GM19452 (cell line): ENCODE measurements around the gene IDH3A.

Experiments used
- ATAC-seq: cut with Tn5 transposase; IDR thresholded peaks from one replicate; pipeline ENCODE4 v1.9.1; 2021; ENCODE audit not compliant: unreplicated experiment

The IDH3A gene

DNA sequence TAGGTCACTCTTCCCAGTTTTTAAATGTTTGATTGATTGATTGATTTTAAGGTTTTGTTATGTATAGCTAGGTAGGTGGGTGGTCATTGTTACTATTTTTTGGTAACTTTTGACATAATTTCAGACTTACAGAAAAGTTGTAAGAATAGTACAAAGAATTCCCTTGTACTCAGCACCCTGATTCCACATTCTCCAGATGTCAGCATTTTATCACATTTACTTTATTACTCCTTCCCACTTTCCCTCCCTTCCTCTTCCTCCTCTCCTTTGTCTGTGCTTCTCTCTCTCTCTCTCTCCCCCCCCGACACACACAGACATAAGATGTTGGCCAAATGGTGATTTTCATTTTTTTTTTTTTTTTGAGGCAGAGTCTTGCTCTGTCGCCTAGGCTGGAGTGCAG, 14.8 kb downstream of the IDH3A start:
- ATAC-seq, result no peak

DNA sequence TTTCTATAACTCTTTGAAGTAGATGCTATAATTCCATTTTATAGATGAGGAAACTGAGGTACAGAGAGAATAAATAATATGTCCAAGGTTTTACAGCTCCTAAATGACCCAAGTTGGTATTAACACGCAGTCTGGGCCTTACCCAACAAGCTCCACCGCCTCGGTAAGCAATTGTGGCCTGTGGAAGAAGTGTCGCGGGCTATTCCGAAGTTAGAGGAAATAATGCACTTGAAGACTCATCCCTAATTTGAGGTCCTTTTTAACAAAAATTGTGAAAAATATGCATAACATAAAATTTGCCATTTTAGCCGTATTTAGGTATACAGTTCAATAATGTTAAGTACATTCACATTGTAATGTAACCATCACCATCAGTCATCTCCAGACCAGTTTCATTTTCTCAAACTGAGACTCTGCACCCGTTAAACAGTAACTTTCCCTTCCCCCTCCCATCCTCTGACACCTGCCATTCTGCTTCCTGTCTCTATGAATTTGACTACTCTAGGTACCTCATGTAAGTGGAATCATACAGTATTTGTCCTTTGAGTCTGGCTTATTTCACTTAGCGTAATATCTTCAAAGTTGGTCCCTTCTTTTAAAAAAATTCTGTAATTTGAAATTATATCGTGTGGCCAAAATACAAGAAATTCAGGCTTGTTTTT, 18.2 kb downstream of the IDH3A start:
- ATAC-seq, result peak; percentile 76

DNA sequence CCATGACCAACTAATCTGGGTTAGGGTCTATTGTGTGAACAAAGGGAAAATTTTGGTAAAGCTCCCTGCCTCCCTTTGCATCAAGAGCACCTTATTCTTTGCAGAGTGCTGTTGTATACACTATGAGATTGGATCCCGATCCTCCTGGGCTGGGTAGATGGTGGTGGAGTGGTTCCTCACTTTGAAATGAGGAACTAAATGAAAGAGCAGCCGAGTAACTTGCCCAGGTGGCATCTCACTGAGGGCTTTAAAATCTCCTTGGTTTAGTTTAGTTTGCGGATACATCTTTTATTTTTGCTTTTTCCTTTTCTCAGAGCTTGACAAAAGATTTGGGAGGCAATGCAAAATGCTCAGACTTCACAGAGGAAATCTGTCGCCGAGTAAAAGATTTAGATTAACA, 19.4 kb downstream of the IDH3A start:
- no peak for ATAC-seq

DNA sequence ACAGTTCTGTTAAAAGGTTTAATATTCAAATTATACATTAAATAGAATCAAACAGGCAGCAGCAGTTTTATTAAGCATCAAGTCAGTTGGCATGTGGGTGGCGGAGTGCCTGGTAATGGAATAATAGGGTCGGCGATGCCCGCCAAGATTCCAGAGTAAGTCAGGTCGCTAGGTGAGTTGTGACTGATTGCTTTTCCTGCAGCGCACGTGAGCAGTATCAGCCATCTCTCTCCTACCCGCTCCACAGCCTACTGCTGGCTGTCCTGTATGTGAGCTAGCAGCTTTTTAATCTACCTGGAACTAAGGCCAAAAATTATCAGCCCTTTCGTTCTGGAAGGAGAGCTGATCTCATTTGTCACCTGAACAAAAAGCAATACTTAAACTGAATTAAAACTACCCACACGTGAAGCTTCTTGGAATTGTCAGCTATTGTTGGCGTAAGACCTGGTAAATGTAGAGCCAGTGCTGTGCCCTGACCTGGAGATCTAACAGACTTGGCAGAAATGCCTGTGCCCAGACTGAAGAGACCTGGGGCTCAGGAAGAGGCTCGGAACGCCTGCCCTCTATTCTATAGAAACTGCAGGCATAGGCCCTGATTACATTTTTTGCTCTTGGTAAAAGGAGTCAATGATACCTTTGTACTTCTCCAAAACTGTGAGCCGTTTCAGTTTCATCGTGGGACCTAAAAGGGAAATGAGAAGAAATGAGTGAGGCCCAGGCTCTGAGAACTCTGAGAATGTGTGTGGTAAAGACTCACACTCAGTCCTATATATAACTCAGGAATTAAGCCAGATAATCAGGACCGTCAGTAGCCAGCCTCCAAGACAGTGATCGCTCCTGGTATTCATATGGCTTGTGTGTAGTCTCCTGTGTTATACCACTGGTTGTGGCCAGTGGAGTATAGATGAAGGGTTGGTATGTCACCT, 21.9 kb downstream of the IDH3A start:
- peak; percentile 62 for ATAC-seq

DNA sequence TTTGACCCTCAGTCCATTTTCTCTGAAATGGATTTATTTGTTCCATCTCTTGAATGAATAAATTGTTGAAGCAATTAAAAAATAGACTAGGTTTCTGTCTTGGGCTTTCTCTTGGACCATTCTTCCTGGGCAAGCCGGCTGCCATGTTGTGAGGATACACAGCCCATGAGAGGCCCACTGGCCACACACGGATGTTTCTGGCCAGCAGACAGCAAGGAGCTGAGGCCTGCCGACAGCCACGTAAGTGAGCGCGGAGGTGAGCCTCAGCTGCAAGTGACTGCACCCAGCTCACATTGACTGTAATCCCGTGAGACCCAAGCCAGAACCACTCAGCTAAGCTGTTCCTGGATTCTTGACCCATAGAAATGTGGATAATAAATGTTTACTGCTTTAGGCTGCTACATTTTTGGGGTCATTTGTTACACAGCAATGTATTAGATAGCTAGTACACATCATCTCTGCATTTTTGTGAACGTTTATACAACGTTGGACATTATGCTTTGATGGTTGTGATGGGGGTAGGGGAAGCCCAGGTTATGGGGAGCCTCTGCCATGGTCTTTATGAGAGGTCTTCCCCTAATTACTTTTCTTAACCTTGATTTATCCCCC, 22.8 kb downstream of the IDH3A start:
- no peak for ATAC-seq

DNA sequence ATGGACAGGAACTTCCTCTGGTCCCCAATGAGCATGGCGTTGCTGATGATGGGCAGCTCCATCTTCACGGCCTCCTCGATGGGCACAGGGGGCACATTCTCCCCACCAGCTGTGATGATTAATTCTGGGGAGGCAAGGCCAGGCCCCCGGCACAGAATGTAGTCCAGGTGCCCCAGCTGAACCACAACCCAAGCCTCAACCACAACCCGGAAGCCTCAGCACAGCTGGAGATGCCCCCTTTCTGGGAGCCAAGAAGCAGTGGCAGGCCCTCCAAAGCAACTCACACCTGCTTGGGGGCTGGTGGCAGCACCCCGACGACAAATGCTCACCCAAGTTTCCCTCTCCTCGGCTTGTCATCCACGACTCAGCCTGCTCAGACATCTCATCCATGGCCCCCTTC, 25.2 kb downstream of the IDH3A start:
- no peak for ATAC-seq

DNA sequence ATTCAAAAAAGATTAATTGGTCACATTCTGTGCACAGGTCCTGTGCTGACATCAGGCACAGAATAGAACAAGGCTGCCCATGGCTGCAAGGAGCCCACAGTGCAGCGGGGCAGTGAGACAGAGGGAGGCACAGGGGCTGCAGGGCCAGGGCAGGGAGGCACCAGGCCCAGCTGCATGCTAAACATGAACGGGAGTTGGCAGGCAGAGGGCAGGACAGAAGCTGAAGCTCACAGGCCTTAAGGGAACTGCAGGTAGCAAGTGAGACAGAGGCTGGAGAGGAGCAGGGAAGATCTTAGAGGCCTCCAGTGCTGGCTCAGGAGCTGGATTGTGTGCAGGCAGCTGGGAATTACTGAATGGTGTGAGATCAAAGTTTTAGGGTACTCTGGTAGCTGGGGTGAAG, 26.2 kb downstream of the IDH3A start:
- ATAC-seq, result no peak

DNA sequence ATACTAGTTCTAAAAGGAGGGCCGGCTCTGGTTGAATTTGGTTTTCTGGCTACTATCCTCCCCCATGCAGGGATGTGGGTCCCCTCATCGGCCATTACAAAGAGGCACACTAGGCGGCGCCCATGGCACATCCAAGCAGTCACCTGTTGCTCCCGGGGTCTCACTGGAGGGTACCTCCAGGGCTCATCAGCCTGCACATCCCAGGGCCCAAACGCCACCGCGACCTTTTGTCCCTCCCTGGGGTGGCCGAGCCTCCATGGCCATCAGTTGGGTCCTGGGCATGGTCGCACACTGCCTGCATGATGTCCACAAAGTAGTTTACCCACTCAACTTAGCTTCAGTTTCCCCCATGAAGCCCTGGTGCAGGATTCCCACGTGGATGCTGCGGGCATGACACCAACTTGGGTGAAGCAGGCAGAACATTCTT, 28.3 kb downstream of the IDH3A start:
- ATAC-seq, result no peak

DNA sequence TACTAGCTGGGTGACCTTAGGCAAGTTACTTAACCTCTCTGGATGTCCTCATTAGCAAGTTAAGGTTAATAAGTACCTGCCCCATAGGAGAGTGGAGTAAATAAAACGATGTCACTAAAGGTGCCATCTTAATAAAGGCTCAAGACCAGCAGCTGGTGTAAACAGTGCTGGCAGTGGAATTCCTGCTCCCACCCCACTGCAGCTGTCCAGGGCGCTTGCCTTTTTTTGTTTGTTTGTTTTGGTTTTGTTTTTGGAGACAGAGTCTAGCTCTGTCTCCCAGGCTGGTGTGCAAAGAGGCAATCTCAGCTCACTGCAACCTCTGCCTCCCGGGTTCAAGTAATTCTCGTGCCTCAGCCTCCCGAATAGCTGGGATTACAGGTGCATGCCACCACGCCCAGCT, 28.9 kb downstream of the IDH3A start:
- no peak for ATAC-seq

DNA sequence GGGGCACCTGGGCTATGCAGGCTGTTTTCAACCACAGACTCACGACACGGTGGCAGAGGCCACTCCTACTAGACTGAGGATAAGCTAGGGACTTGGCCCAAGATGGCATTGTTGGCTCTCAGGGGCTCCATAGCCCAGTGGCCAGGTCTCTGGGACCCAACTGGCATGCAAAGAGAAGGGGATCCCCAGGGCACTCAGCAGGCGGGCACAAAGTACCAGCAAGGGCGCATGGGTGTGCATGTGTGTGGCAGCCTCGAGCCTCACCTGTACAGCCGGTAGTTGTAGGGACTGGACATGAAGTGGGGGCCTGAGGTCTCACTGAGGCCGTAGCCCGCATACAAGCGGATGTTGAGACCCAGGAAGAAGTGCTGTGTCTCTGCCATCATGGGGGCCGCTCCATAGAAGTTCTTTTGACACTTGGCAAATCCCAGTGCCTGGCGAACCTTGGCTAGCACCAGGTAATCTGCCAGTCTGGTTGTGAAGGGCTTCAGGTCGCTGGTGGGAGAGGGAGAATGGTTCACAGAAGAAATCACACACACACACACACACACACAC, 30.2 kb downstream of the IDH3A start:
- no peak for ATAC-seq

DNA sequence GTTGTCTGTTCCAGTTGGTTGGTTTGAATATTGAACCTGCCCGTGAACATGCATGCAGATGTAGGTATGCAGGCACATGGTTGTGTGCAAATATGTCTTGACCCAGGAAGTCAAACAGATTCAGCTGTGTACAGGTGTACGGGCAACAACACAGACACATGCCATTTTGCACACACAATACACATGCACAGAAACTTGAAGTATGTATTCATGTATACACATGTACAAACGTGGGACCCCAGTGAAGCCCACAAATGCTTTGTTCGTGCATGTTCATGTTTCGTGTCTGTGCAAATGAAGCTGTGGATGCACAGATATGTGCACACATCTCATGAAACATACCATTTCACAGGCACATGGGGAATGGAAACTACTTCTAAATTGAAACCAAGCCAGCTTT, 30.7 kb downstream of the IDH3A start:
- no peak for ATAC-seq

DNA sequence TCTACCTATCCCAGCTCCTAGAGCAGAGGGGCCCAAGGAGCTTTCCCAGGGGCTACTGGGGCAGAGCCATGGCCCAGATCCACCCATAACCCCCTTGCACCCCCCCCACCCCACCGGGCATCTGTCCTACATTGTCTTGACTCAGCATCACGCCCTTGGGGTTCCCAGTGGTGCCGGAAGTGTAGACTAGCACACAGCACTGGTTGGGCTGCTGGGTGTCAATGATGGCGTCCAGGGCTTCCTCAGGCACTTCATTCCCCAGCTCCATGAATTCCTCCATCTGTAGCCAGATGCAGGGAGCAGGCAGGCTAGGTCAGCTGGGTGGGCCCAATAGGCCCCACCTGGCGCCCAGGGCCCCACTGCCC, 33.2 kb downstream of the IDH3A start:
- no peak for ATAC-seq

DNA sequence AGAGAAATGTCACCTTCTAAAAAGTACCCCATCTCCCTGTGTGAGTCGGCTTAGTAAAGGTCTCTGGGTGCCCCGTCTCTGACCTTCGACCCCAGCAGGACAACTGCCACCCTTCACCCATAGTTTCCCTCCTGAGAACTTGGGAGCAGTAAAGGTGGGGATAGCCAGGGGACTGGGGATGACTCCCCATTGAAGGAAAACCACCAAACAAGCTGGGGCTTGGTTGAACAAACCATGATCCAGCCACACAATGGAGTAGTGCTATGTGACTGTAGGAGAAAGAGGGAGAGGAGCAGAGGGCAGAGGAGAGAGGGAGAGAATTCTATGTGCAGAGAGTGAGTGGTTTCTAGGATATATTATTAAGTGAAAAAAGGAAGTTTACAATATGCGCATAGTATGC, 33.7 kb downstream of the IDH3A start:
- ATAC-seq, result no peak

DNA sequence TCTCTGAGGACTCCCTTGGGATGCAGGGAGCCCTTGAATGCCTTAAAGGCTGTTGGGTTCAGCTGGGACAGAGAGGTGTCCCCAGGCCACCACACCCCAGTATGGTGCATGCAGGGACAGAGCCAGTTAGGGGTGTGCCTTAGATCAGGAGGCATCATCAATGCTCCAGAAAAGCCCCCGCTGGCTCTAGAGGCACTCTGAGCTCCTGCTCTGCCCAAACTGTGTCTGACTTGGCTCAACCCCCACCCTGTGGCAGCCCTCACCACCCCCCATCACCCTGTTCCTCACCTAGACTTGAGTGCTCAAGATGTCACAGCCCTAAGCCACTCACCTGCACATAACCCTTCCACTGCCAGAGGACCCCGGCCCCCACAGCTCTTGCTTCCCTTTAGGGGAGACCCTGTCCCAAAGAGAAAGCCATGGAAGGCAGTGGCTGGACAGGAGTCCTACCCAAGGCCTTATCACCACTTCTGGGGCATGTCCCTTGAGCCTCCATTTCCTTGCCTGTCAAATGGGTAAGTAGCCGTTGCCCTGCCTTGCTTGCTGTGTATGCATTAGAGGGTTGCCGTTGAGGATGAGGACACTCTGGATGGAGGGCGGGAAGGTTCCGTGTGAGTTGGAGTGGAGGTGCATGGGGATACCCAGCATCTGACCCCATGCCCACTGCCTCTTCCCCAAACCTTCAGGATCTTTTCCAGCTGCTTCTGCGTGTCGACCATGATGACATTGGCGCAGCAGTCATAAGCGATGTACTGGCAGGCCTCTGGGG, 43.8 kb downstream of the IDH3A start:
- ATAC-seq, result no peak

DNA sequence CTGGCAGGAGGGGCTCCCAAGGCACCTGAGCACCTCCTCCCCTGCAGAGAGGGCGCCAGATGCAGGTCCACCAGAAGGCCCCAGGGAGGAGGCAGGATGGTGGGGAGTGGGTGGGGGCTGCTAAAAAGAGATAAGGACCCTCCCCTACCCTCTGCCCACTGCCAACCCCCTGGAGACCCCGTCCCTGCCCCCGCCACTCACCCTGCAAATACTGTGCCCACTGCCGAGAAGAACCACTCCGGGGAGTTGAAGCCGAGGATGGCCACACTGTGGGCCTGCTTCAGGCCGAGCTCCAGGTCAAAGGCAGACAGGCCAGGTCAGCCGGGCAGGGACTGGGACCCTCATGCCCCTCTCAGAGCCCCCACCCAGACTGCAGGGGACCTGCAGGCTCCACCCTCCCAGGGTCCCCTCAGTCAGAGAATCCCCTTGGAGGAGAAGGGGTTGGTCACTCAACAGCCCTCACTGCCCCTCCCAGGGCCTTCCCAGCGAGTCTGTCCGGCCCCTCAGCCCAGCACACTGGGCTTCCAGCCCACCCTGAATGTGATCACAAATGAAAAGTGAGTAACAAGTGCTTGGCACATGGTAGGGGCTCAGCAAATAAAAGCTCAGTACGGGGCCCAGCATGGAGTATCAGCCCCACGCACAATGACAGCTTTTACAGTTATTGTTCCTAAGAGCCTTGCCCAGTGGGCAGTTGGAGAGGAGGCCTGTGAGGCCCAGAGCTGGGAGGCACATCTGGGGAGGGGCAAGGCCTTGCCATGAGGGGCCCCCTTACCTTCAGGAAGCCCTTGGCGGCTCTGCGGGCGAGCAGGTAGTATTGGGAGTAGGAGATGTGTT, 44.8 kb downstream of the IDH3A start:
- ATAC-seq, result no peak

DNA sequence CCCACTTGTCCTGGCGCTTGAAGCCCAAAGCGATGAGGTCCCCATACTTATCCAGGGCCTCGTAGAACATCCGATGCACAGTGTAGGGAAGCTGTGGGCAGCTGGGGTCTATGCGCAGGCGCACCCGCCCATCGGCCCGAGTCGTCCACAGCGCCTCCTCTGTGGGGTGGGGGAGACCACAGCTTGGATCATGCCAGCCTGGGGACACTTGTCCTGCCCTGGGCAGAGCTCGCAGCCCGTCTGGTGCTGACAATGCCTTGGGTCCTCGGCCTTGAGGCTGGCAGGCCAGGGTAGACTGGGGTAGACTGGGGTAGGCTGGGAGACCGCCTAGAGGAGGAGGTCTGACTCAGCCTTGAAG, 45.4 kb downstream of the IDH3A start:
- ATAC-seq, result no peak

DNA sequence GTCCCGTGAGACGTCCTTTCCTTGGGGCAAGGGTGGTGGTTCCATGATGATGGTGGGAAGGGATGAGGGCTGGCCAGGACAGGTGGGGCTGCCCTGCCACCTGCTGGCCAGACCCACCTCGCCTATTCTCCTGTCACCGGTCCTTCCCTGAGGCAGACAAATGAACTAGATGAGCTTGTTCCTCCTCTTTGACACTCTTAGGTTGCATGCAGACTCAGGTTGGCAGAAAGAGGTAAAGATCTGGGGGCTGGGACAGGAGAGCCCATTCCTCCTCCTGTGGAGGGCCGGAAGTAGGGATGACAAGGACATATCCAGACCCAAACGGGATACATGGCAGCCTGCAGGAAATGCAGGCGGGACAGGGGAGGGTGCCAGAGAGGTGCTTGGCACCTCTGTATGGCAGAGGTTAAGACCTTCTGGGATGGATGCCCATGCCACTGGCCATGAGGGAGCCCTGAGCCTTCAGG, 46.6 kb downstream of the IDH3A start:
- no peak for ATAC-seq

DNA sequence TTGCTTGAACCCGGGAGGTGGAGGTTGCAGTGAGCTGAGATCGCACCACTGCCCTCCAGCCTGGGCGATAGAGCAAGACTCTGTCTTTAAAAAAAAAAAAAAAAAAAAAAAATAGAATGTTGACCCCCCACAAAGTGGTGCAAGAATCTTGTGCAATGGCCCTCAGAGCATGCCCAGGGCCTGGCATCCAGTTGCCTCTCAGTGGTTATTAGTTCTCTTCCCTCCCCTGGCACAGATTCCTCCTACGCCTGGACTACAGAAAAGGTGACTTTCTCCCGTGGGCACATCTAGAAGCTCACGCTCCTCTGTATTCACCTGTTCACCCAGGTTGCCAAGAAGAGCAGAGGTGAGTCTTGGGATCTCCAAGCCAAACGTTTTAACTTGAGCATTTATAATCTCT, 48.5 kb downstream of the IDH3A start:
- no peak for ATAC-seq

DNA sequence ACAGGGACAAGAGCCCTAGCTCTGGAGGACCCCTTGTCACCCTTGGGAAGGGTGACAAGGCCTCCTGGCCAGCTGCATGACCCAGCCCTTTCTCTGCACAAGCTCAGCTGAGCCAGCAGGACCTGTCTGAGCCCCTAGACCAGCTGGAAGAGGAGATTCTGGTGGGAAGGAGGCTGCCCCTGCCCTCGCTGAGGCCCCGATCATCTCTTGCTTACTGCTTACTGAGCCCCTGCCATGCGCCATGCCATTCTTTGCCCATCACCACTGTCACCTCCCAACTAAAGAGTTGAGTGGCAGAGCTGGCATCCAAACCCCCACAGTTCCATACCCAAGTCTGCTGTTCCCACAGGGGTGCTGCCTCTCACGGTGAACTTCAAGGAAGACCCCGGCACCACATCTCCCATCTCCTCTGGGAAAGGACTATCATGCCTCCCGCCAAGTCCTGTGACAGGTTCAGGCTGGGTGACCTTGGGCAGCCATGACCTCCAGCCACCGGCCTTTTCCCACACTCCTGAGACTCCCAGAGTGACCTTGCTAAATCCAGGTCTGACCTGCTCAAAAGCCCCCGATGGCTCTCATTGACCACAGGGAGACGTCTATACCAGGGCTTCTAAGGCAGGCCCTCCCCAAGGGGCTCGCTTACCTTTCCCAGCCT, 51.2 kb downstream of the IDH3A start:
- ATAC-seq, result no peak
